Measurements from ENCODE around the gene TXLNA. TPM values are rescaled to one million over a fixed set of nuclear protein-coding genes. Genes with fewer than 3 reads are reported as not detected.
"Not testable (repeated sequence)": the region's sequence is repeated elsewhere in the genome, so short reads cannot be mapped to it uniquely, and the experiment has no call there.

The TXLNA gene
- total RNA-seq, 5 donors from 2014 or later (not counting 1 experiment from before 2014, with no cell fraction given) = 25.3 to 47.7 (median 43.8) TPM

DNA sequence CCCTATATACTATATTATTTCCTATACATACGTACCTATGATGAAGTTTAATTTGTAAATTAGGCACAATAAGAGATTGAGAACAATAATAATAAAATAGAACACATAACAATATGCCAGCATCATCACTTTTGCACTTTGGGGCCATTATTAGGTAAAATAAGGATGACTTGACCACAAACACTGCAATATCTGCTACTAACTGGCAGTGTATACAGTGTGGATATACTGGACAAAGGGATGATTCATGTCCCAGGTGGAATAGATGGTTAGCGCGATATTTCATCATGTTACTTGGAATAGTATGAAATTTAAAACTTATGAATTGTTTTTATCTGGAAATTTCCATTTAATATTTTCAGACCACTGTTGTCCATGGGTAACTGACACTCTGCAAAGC lies 35.4 kb upstream of the TXLNA start:
- ATAC-seq (replicated peaks in 1 of 4) = no peak
- Histone ChIP-seq H3K4me3 (ENCODE audit: control insufficient read depth in 1 of 2, extremely low read depth in 1 of 2, low read length in 1 of 2) (no peak overlapping the region), H3K9me3 (no peaks in the 10 kb centered on the region), H3K36me3 (ENCODE audit: control insufficient read depth in 2 of 2, extremely low read depth in 1 of 2, insufficient read depth in 1 of 2, low read length in 1 of 2) (peaks cover 0 to 4% of the 10 kb centered on the region in 2 donors), H3K27ac (ENCODE audit: low read length) (no peak overlapping the region), H3K4me1 (ENCODE audit: control insufficient read depth in 1 of 2, extremely low read depth in 1 of 2, insufficient read depth in 2 of 2, low read length in 2 of 2) (peaks cover 2 to 16% of the 10 kb centered on the region in 2 experiments), H3K27me3 (replicated peaks in 1 of 2; ENCODE audit: control insufficient read depth in 2 of 2, extremely low read depth in 1 of 2, insufficient read depth in 2 of 2, low read length in 1 of 2) (no peaks in the 10 kb centered on the region)
- H3K4me1 Mint-ChIP-seq = peaks cover 45 to 59% (median 58%) of the 10 kb centered on the region in 3 donors
- ChIA-PET CTCF (no interaction called here), POLR2A (interaction anchor here in 1 of 2 donors (0.7 kb wide), 1 partner anchor 51 kb away, joined by 6 read pairs; no protein-coding TSS in a partner anchor)
- no peak overlapping the region for H3K27ac Mint-ChIP-seq
- H3K27me3 Mint-ChIP-seq = no peaks in the 10 kb centered on the region
- no peak for DNase-seq
- WGBS (ENCODE audit: insufficient coverage) = no CpG with 5 or more reads among the region's 3 CpGs
- H3K4me3 Mint-ChIP-seq = no peak overlapping the region
- H3K36me3 Mint-ChIP-seq = peaks cover 25% of the 10 kb centered on the region
- H3K9me3 Mint-ChIP-seq = peaks cover 0 to 4% (median 3%) of the 10 kb centered on the region in 3 donors

DNA sequence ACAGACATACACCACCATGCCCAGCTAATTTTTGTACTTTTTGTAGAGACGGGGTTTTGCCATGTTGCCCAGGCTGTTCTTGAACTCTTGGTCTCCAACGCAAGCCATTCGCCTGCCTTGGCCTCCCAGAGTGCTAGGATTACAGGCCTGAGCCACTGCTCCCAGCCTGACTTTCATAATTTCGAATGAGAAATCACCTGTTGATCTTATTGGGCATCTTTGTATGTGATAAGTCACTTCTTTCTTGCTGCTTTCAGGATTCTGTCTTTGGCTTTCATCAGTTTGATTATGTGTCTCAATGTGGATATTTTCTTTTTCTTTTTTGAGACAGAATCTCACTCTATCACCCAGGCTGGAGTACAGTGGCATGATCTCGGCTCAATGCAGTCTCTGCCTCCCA lies 31.7 kb upstream of the TXLNA start:
- ATAC-seq (replicated peaks in 1 of 4); H3K9me3 ChIP-seq; H3K27me3 ChIP-seq (replicated peaks in 1 of 2; ENCODE audit: control insufficient read depth in 2 of 2, extremely low read depth in 1 of 2, insufficient read depth in 2 of 2, low read length in 1 of 2); H3K4me3 Mint-ChIP-seq; H3K9me3 Mint-ChIP-seq; H3K27me3 Mint-ChIP-seq; H3K4me3 ChIP-seq (ENCODE audit: control insufficient read depth in 1 of 2, extremely low read depth in 1 of 2, low read length in 1 of 2); H3K36me3 ChIP-seq (ENCODE audit: control insufficient read depth in 2 of 2, extremely low read depth in 1 of 2, insufficient read depth in 1 of 2, low read length in 1 of 2); DNase-seq; H3K27ac ChIP-seq (ENCODE audit: low read length); H3K27ac Mint-ChIP-seq: not testable (repeated sequence)
- H3K4me1 ChIP-seq (ENCODE audit: control insufficient read depth in 1 of 2, extremely low read depth in 1 of 2, insufficient read depth in 2 of 2, low read length in 2 of 2) = peaks cover 0 to 10% of the 10 kb centered on the region in 2 experiments
- ChIA-PET CTCF (interaction anchor here in 1 of 2 donors (0.7 kb wide), 1 partner anchor 57 kb away, joined by 4 read pairs; no protein-coding TSS in a partner anchor), POLR2A (interaction anchor here (0.6 to 0.7 kb wide), 2 partner anchors 25 to 85 kb away, joined by 9 read pairs; no protein-coding TSS in a partner anchor)
- Mint-ChIP-seq H3K4me1 (peaks cover 39 to 44% (median 43%) of the 10 kb centered on the region in 3 donors), H3K36me3 (peaks cover 30% of the 10 kb centered on the region)
- 96% methylated on average over 3 of the region's 5 CpGs for WGBS (ENCODE audit: insufficient coverage)

DNA sequence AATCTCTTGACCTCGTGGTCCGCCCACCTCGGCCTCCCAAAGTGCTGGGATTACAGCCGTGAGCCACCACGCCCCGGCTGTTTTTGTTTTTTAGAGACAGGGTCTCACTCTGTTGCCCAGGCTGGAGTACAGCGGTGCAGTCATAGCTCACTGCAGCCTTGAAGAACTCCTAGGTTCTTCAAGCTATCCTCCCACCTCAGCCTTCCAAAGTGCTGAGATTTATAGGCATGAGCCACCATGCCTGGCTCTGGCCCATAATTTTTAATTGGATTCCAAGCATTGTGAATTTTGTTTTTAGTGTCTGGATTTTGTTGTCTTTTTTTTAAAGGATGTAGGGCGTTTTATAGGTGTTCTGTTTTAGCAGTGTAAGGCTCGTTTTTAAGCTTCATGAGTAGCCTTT lies 28.6 kb upstream of the TXLNA start:
- Histone ChIP-seq H3K9me3 (no peaks in the 10 kb centered on the region), H3K27me3 (replicated peaks in 1 of 2; ENCODE audit: control insufficient read depth in 2 of 2, extremely low read depth in 1 of 2, insufficient read depth in 2 of 2, low read length in 1 of 2) (no peaks in the 10 kb centered on the region), H3K4me3 (ENCODE audit: control insufficient read depth in 1 of 2, extremely low read depth in 1 of 2, low read length in 1 of 2) (no peak overlapping the region), H3K27ac (ENCODE audit: low read length) (no peak overlapping the region), H3K36me3 (ENCODE audit: control insufficient read depth in 2 of 2, extremely low read depth in 1 of 2, insufficient read depth in 1 of 2, low read length in 1 of 2) (peaks cover 0 to 5% of the 10 kb centered on the region in 2 donors), H3K4me1 (ENCODE audit: control insufficient read depth in 1 of 2, extremely low read depth in 1 of 2, insufficient read depth in 2 of 2, low read length in 2 of 2) (no peaks in the 10 kb centered on the region)
- no peak for DNase-seq
- H3K27me3 Mint-ChIP-seq = no peaks in the 10 kb centered on the region
- H3K36me3 Mint-ChIP-seq = peaks cover 31% of the 10 kb centered on the region
- ATAC-seq (replicated peaks in 1 of 4) = no peak
- H3K4me1 Mint-ChIP-seq = peaks cover 23 to 33% (median 25%) of the 10 kb centered on the region in 3 donors
- H3K27ac Mint-ChIP-seq = no peak overlapping the region
- WGBS (ENCODE audit: insufficient coverage) = 93% methylated on average over 7 of the region's 9 CpGs
- ChIA-PET CTCF (interaction anchor here (0.6 to 0.7 kb wide), 2 partner anchors 89 to 257 kb away, joined by 4 to 5 read pairs; no protein-coding TSS in a partner anchor), POLR2A (no interaction called here)
- no peak overlapping the region for H3K4me3 Mint-ChIP-seq
- H3K9me3 Mint-ChIP-seq = peaks cover 0 to 4% (median 4%) of the 10 kb centered on the region in 3 donors

DNA sequence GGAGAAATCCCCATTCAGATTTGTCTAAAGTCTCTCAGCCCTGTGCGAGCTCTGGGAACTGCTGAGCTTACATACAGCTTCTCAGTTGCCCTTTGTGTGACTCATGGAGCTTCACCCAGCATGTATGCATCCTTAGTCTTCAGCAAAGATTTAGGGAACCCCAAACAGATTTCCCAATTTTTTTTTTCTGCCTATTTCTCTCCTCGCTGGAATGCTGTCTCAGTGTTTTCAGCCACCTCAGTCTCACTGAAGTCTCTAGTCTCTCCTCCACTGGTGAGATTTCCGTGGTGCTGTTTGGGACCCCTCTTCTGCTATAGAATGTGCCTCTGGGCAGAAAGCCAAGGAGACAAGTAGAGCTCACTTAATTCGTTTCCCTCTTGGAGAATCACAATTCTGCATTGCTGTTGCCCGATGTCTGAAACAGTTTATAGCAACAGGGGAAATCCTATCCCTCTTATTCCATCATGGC lies 28.1 kb upstream of the TXLNA start:
- H3K9me3 Mint-ChIP-seq = peaks cover 0 to 4% (median 4%) of the 10 kb centered on the region in 3 donors

DNA sequence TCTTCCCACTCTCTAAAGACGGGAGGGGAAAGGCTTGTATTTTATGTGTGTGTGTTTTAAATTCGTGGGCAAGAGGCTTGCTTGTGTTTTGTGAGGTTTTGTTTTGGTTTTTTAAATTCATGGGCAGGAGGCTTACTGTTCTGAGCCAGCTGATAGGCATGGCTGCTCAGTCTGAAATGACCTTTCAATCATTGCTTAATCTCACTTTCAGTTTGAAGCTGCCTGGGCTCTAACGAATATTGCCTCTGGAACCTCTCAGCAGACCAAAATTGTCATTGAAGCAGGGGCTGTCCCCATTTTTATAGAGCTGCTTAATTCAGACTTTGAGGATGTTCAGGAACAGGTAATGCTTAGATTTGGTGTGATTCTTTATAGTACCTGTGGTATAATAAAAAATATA lies 20.3 kb upstream of the TXLNA start:
- H3K36me3 ChIP-seq (ENCODE audit: control insufficient read depth in 2 of 2, extremely low read depth in 1 of 2, insufficient read depth in 1 of 2, low read length in 1 of 2) = peaks cover 25 to 76% of the 10 kb centered on the region in 2 donors
- Mint-ChIP-seq H3K27me3 (no peaks in the 10 kb centered on the region), H3K9me3 (no peaks in the 10 kb centered on the region), H3K27ac (no peak overlapping the region), H3K36me3 (peaks cover 67% of the 10 kb centered on the region), H3K4me3 (no peak overlapping the region), H3K4me1 (peaks cover 0 to 2% (median 0%) of the 10 kb centered on the region in 3 donors)
- no peak for ATAC-seq (replicated peaks in 1 of 4)
- DNase-seq = no peak
- POLR2A ChIA-PET = no interaction called here
- no peaks in the 10 kb centered on the region for H3K4me1 ChIP-seq (ENCODE audit: control insufficient read depth in 1 of 2, extremely low read depth in 1 of 2, insufficient read depth in 2 of 2, low read length in 2 of 2)
- 20% methylated on average over 1 of the region's 3 CpGs for WGBS (ENCODE audit: insufficient coverage)
- no peak overlapping the region for H3K4me3 ChIP-seq (ENCODE audit: control insufficient read depth in 1 of 2, extremely low read depth in 1 of 2, low read length in 1 of 2)
- no peaks in the 10 kb centered on the region for H3K9me3 ChIP-seq
- no peaks in the 10 kb centered on the region for H3K27me3 ChIP-seq (replicated peaks in 1 of 2; ENCODE audit: control insufficient read depth in 2 of 2, extremely low read depth in 1 of 2, insufficient read depth in 2 of 2, low read length in 1 of 2)
- CTCF ChIA-PET = no interaction called here
- H3K27ac ChIP-seq (ENCODE audit: low read length) = no peak overlapping the region

More for the DNA sequence above, 28.1 kb upstream of the TXLNA start:
- 98% methylated on average over 3 of the region's 5 CpGs for WGBS (ENCODE audit: insufficient coverage)
- Histone ChIP-seq H3K36me3 (ENCODE audit: control insufficient read depth in 2 of 2, extremely low read depth in 1 of 2, insufficient read depth in 1 of 2, low read length in 1 of 2) (peaks cover 1 to 10% of the 10 kb centered on the region in 2 donors), H3K4me1 (ENCODE audit: control insufficient read depth in 1 of 2, extremely low read depth in 1 of 2, insufficient read depth in 2 of 2, low read length in 2 of 2) (no peaks in the 10 kb centered on the region), H3K27ac (ENCODE audit: low read length) (no peak overlapping the region), H3K4me3 (ENCODE audit: control insufficient read depth in 1 of 2, extremely low read depth in 1 of 2, low read length in 1 of 2) (no peak overlapping the region), H3K27me3 (replicated peaks in 1 of 2; ENCODE audit: control insufficient read depth in 2 of 2, extremely low read depth in 1 of 2, insufficient read depth in 2 of 2, low read length in 1 of 2) (no peaks in the 10 kb centered on the region), H3K9me3 (no peaks in the 10 kb centered on the region)
- ATAC-seq (replicated peaks in 1 of 4) = no peak
- no peak for DNase-seq
- no peak overlapping the region for H3K4me3 Mint-ChIP-seq
- H3K27me3 Mint-ChIP-seq = no peaks in the 10 kb centered on the region
- POLR2A ChIA-PET = no interaction called here
- H3K4me1 Mint-ChIP-seq = peaks cover 18 to 28% (median 20%) of the 10 kb centered on the region in 3 donors
- CTCF ChIA-PET = interaction anchor here in 1 of 2 donors (0.6 kb wide), 1 partner anchor 63 kb away, joined by 5 read pairs; no protein-coding TSS in a partner anchor
- H3K36me3 Mint-ChIP-seq = peaks cover 33% of the 10 kb centered on the region
- no peak overlapping the region for H3K27ac Mint-ChIP-seq

DNA sequence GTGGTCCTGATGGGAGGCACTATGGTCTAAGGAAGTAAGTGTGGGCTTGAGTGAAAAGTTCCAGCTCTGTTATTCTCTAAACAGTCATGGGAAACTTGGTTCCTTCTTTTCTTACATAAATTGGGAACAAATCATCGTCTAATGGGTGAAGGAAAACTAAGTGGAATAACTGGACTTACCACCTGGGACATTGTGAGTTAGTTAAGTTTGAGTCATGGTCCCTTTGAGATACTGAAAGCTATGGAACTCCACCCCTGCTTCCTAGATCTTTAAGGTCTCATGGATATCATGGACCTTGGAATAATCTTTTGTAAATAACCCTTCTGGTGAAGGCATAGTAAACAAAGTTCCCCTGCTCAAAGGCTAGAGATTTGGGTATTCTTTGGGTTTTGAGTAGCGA lies 16.1 kb upstream of the TXLNA start:
- no peak overlapping the region for H3K27ac Mint-ChIP-seq
- Histone ChIP-seq H3K27me3 (replicated peaks in 1 of 2; ENCODE audit: control insufficient read depth in 2 of 2, extremely low read depth in 1 of 2, insufficient read depth in 2 of 2, low read length in 1 of 2) (no peaks in the 10 kb centered on the region), H3K9me3 (no peaks in the 10 kb centered on the region), H3K27ac (ENCODE audit: low read length) (no peak overlapping the region), H3K36me3 (ENCODE audit: control insufficient read depth in 2 of 2, extremely low read depth in 1 of 2, insufficient read depth in 1 of 2, low read length in 1 of 2) (peaks cover 17 to 84% of the 10 kb centered on the region in 2 donors), H3K4me3 (ENCODE audit: control insufficient read depth in 1 of 2, extremely low read depth in 1 of 2, low read length in 1 of 2) (no peak overlapping the region), H3K4me1 (ENCODE audit: control insufficient read depth in 1 of 2, extremely low read depth in 1 of 2, insufficient read depth in 2 of 2, low read length in 2 of 2) (no peaks in the 10 kb centered on the region)
- ChIA-PET POLR2A (interaction anchor here in 1 of 2 donors (0.6 kb wide), 1 partner anchor 120 kb away, joined by 3 read pairs; no protein-coding TSS in a partner anchor), CTCF (no interaction called here)
- no peak for ATAC-seq (replicated peaks in 1 of 4)
- no peaks in the 10 kb centered on the region for H3K27me3 Mint-ChIP-seq
- H3K9me3 Mint-ChIP-seq = no peaks in the 10 kb centered on the region
- no peak overlapping the region for H3K4me3 Mint-ChIP-seq
- no peak for DNase-seq
- no peaks in the 10 kb centered on the region for H3K4me1 Mint-ChIP-seq
- H3K36me3 Mint-ChIP-seq = peaks cover 56% of the 10 kb centered on the region
- WGBS (ENCODE audit: insufficient coverage) = no CpG with 5 or more reads among the region's 2 CpGs
